Chondrocyte (in vitro differentiated cells): ENCODE measurements around the gene PRPF19. TPM values are rescaled to one million over a fixed set of nuclear protein-coding genes. Genes with fewer than 3 reads are reported as not detected.

ENCODE experiments used
- DNase-seq: peaks from one replicate; pipeline ENCODE4 v3.0.0; 2021; ENCODE audit warnings: mixed read lengths, low spot score
- H3K27ac Mint-ChIP-seq: one replicate; pipeline ENCODE4 v1.8.0; 2021; ENCODE audit warnings: mild to moderate bottlenecking, moderate library complexity, mixed read lengths; ENCODE audit not compliant: unreplicated experiment
- H3K27me3 Mint-ChIP-seq: 2 replicates; pipeline ENCODE4 v1.8.0; 2021; ENCODE audit warnings: low read depth, mixed read lengths
- H3K36me3 Mint-ChIP-seq: 2 replicates; pipeline ENCODE4 v1.8.0; 2021; ENCODE audit warnings: low read depth, mixed read lengths
- H3K4me1 Mint-ChIP-seq: 2 replicates; pipeline ENCODE4 v1.8.0; 2021; ENCODE audit warnings: low read depth, mild to moderate bottlenecking, mixed read lengths
- H3K4me3 Mint-ChIP-seq: one replicate; pipeline ENCODE4 v1.8.0; 2021; ENCODE audit warnings: mild to moderate bottlenecking, moderate library complexity, mixed read lengths; ENCODE audit not compliant: unreplicated experiment
- H3K9me3 Mint-ChIP-seq: 2 replicates; pipeline ENCODE4 v1.8.0; 2021; ENCODE audit warnings: low read depth, mixed read lengths
- CTCF ChIP-seq: fragments of 200-600 bp; sonication (generic); IDR thresholded peaks from 2 replicates; pipeline ENCODE4 v1.5.0; 2021; ENCODE audit warnings: antibody characterized with exemption, mild to moderate bottlenecking, moderate library complexity
- total RNA-seq: library from RNA; stranded (reverse); gene quantifications from 3 replicates; pipeline ENCODE4 v1.2.1, GENCODE V29; 2021

The PRPF19 gene
- total RNA-seq, 1 donor from 2014 or later = 51.3 TPM

GRCh38 chr11:60929764-60930163 is 23.4 kb upstream of the PRPF19 start:
- no peaks in the 10 kb centered on the region for H3K9me3 Mint-ChIP-seq
- peaks cover 10% of the 10 kb centered on the region for H3K36me3 Mint-ChIP-seq
- no peak for DNase-seq
- peaks cover 9% of the 10 kb centered on the region for H3K4me1 Mint-ChIP-seq
- H3K27me3 Mint-ChIP-seq = no peaks in the 10 kb centered on the region
- no peak overlapping the region for H3K27ac Mint-ChIP-seq
- no peak for TF ChIP-seq CTCF
- no peak overlapping the region for H3K4me3 Mint-ChIP-seq

GRCh38 chr11:60928563-60929001 is 22.2 kb upstream of the PRPF19 start:
- Mint-ChIP-seq H3K4me1 (peaks cover 12% of the 10 kb centered on the region), H3K36me3 (peaks cover 6% of the 10 kb centered on the region), H3K4me3 (no peak overlapping the region), H3K27me3 (no peaks in the 10 kb centered on the region), H3K9me3 (no peaks in the 10 kb centered on the region), H3K27ac (no peak overlapping the region)
- no peak for TF ChIP-seq CTCF
- peak; percentile 87 for DNase-seq

- Mint-ChIP-seq H3K9me3 (no peaks in the 10 kb centered on the region), H3K4me3 (no peak overlapping the region), H3K4me1 (peaks cover 12% of the 10 kb centered on the region), H3K27me3 (no peaks in the 10 kb centered on the region), H3K36me3 (peaks cover 6% of the 10 kb centered on the region), H3K27ac (no peak overlapping the region)
- no peak for TF ChIP-seq CTCF
- peak; percentile 77 for DNase-seq
These were observed 21.2 kb upstream of the PRPF19 start for GRCh38 chr11:60927600-60927999.

GRCh38 chr11:60927061-60927592 is 20.7 kb upstream of the PRPF19 start:
- peaks cover 10% of the 10 kb centered on the region for H3K36me3 Mint-ChIP-seq

GRCh38 chr11:60926500-60926899 is 20.1 kb upstream of the PRPF19 start:
- H3K27me3 Mint-ChIP-seq = no peaks in the 10 kb centered on the region
- H3K9me3 Mint-ChIP-seq = no peaks in the 10 kb centered on the region
- peaks cover 12% of the 10 kb centered on the region for H3K4me1 Mint-ChIP-seq
- peak; percentile 76 for DNase-seq
- H3K27ac Mint-ChIP-seq = no peak overlapping the region
- TF ChIP-seq CTCF = no peak
- peaks cover 12% of the 10 kb centered on the region for H3K36me3 Mint-ChIP-seq
- H3K4me3 Mint-ChIP-seq = no peak overlapping the region

More at GRCh38 chr11:60927061-60927592, 20.7 kb upstream of the PRPF19 start:
- TF ChIP-seq CTCF = no peak
- peak; percentile 85 for DNase-seq
- Mint-ChIP-seq H3K9me3 (no peaks in the 10 kb centered on the region), H3K4me3 (no peak overlapping the region), H3K4me1 (peaks cover 12% of the 10 kb centered on the region), H3K27ac (no peak overlapping the region), H3K27me3 (no peaks in the 10 kb centered on the region)
